Fibroblast of lung (primary cell): ENCODE data around the gene C3AR1. TPM values are rescaled to one million over a fixed set of nuclear protein-coding genes. Genes with fewer than 3 reads are reported as not detected.

Experiments used
- DNase-seq, 2 donors: peaks; one replicate each; pipeline versions ENCODE4 v3.0.0 to v3.0.0-alpha.2; 2010; ENCODE audit warnings: low read depth in 2 of 2
- H2AFZ ChIP-seq: 2 replicates; pipeline ENCODE4 v1.5.1; 2012; ENCODE audit warnings: low read length, control low read depth, inconsistent platforms
- H3K27ac ChIP-seq: 2 replicates; pipeline ENCODE4 v1.5.1; 2011; ENCODE audit warnings: low read length, control low read depth; ENCODE audit not compliant: insufficient read depth
- H3K27me3 ChIP-seq: 2 replicates; pipeline ENCODE4 v1.5.1; 2011; ENCODE audit warnings: mild to moderate bottlenecking, low read length; ENCODE audit not compliant: control insufficient read depth, insufficient read depth
- H3K36me3 ChIP-seq: 2 replicates; pipeline ENCODE4 v1.5.1; 2011; ENCODE audit warnings: low read length; ENCODE audit not compliant: control insufficient read depth, insufficient read depth
- H3K4me1 ChIP-seq: 2 replicates; pipeline ENCODE4 v1.5.1; 2011; ENCODE audit warnings: low read length; ENCODE audit not compliant: control insufficient read depth, insufficient read depth; ENCODE audit errors: extremely low read depth
- H3K4me2 ChIP-seq: 2 replicates; pipeline ENCODE4 v1.5.1; 2011; ENCODE audit warnings: low read length, control low read depth; ENCODE audit not compliant: insufficient read depth; ENCODE audit errors: extremely low read depth
- H3K4me3 ChIP-seq, 4 experiments: fragments of 200-600 bp in 1 of 4; sonication (generic) in 1 of 4; replicated peaks in 1 of 4; 2 replicates each; pipeline ENCODE4 v1.5.1; 2011 to 2016; ENCODE audit warnings: low read length in 4 of 4, low read depth in 3 of 4, mild to moderate bottlenecking in 3 of 4, control low read depth in 2 of 4, inconsistent platforms in 1 of 4, mixed read lengths in 1 of 4; ENCODE audit not compliant: insufficient read depth in 1 of 4; ENCODE audit errors: control extremely low read depth in 1 of 4
- H3K79me2 ChIP-seq: 2 replicates; pipeline ENCODE4 v1.5.1; 2012; ENCODE audit warnings: mild to moderate bottlenecking, low read length, inconsistent platforms; ENCODE audit not compliant: control insufficient read depth, insufficient read depth
- H3K9ac ChIP-seq: 2 replicates; pipeline ENCODE4 v1.5.1; 2011; ENCODE audit warnings: mild to moderate bottlenecking, low read length, control low read depth; ENCODE audit not compliant: insufficient read depth
- H3K9me3 ChIP-seq: 2 replicates; pipeline ENCODE4 v1.5.1; 2012; ENCODE audit warnings: low read depth, low read length; ENCODE audit not compliant: control insufficient read depth, insufficient read depth
- H4K20me1 ChIP-seq: 2 replicates; pipeline ENCODE4 v1.5.1; 2011; ENCODE audit warnings: low read length; ENCODE audit not compliant: control insufficient read depth, insufficient read depth; ENCODE audit errors: extremely low read depth
- CTCF ChIP-seq, 2 donors: IDR thresholded peaks in 1 of 2; conservative IDR thresholded peaks in 1 of 2; 1 replicate in 1 of 2; 2 replicates in 1 of 2; pipeline ENCODE4 v1.5.1; 2011 to 2012; ENCODE audit warnings: low read length in 2 of 2, control low read depth in 1 of 2, inconsistent platforms in 1 of 2, low read depth in 1 of 2, mild to moderate bottlenecking in 1 of 2
- EZH2 ChIP-seq: IDR thresholded peaks from 2 replicates; pipeline ENCODE4 v1.5.1; 2012; ENCODE audit warnings: low read length, control low read depth, mild to moderate bottlenecking; ENCODE audit errors: missing control alignments
- polyA plus RNA-seq, 2 donors: library from polyadenylated mRNA; depleted of rRNA in 1 of 2; stranded (reverse) in 1 of 2; unstranded in 1 of 2; fragments of >200 nt; gene quantifications; 2 replicates each; pipeline ENCODE4 v1.2.1, GENCODE V29; 2011 to 2012; ENCODE audit warnings: missing spikeins in 1 of 2
- total RNA-seq: library from RNA; depleted of rRNA; stranded (reverse); fragments of >200 nt; gene quantifications from 2 replicates; pipeline ENCODE4 v1.2.1, GENCODE V29; 2014

C3AR1 gene
- total and polyA plus RNA-seq, 2 donors (not counting 1 experiment from before 2014, with no cell fraction given): 0.17 to 0.37 TPM

DNA sequence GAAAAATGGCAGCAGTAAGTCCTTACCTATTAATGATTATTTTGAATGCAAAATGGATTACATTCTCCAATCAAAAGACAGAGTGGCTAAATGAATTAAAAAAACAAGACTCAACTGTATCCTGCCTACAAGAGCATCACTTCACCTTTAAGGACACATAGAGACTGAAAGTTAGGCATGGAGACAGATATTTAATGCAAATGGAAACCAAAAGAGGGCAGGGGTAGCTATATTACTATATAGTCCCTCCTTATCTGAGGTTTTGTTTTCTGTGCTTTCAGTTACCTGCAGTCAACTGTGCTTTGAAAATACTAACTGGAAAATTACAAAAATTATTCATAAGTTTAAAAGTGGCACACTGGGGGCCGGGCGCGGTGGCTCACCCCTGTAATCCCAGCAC, 33.1 kb upstream of the C3AR1 start:
- H2AFZ ChIP-seq: no peak overlapping the region
- H3K9me3 ChIP-seq: no peaks in the 10 kb centered on the region
- peaks cover 5% of the 10 kb centered on the region for H3K36me3 ChIP-seq
- H3K4me2 ChIP-seq: no peak overlapping the region
- no peaks in the 10 kb centered on the region for H3K79me2 ChIP-seq
- no peak for DNase-seq
- no peaks in the 10 kb centered on the region for H3K4me1 ChIP-seq
- H4K20me1 ChIP-seq: no peaks in the 10 kb centered on the region
- H3K27me3 ChIP-seq: no peaks in the 10 kb centered on the region
- no peak overlapping the region for H3K9ac ChIP-seq
- no peak overlapping the region for H3K4me3 ChIP-seq
- TF ChIP-seq CTCF (conservative IDR thresholded peaks at IDR 0.05 in 1 of 2, IDR thresholded peaks at IDR 0.05 in 1 of 2; ENCODE audit: low read depth in 1 of 2, low read length in 2 of 2): no peak
- no peak for TF ChIP-seq EZH2
- no peak overlapping the region for H3K27ac ChIP-seq

DNA sequence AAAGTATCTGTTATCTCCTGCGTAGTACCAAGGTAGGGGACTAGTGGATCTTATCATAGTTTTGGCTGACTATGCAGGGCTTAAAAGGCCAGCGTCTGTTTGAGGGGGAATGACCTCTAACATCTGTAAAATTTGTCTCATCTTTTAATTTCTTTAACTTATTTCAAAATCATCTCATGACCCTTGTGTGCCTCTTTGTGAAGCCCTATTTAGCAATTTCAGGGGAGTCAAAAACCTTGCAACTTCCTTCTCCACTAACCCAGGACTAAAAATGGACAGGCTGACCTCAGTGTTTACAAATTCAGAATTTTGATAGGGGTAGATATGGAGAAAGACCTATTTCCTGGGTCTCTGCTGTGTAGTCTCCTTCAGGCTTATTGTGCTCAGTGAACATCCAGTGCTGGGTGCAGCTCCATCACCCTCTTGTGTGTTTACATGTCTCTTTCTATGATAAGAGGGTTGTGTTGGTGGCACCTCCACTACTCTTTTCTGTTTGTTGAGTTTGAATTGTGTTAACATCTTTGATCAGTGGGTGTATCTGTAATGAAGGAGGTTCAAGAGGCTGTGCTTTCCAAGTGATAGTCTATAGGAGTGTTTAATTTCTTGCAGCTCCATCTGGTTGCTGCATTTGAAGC, 30.2 kb upstream of the C3AR1 start:
- Histone ChIP-seq H3K4me1 (no peaks in the 10 kb centered on the region), H3K79me2 (no peaks in the 10 kb centered on the region), H2AFZ (no peak overlapping the region), H3K4me3 (no peak overlapping the region), H3K9me3 (no peaks in the 10 kb centered on the region), H3K27me3 (no peaks in the 10 kb centered on the region), H3K4me2 (no peak overlapping the region), H3K36me3 (peaks cover 12% of the 10 kb centered on the region), H3K9ac (no peak overlapping the region), H3K27ac (no peak overlapping the region), H4K20me1 (no peaks in the 10 kb centered on the region)
- TF ChIP-seq CTCF (conservative IDR thresholded peaks at IDR 0.05 in 1 of 2, IDR thresholded peaks at IDR 0.05 in 1 of 2; ENCODE audit: low read depth in 1 of 2, low read length in 2 of 2) (no peak), EZH2 (no peak)
- DNase-seq: no peak

GRCh38 chr12:8093291-8093690, 27.1 kb upstream of the C3AR1 start:
- H3K4me2 ChIP-seq: no peak overlapping the region
- H3K27me3 ChIP-seq: no peaks in the 10 kb centered on the region
- H3K4me3 ChIP-seq: no peak overlapping the region
- no peaks in the 10 kb centered on the region for H4K20me1 ChIP-seq
- peaks cover 5% of the 10 kb centered on the region for H3K79me2 ChIP-seq
- TF ChIP-seq CTCF (conservative IDR thresholded peaks at IDR 0.05 in 1 of 2, IDR thresholded peaks at IDR 0.05 in 1 of 2; ENCODE audit: low read depth in 1 of 2, low read length in 2 of 2) (no peak), EZH2 (no peak)
- no peak overlapping the region for H2AFZ ChIP-seq
- H3K27ac ChIP-seq: no peak overlapping the region
- H3K4me1 ChIP-seq: no peaks in the 10 kb centered on the region
- peaks cover 15% of the 10 kb centered on the region for H3K36me3 ChIP-seq
- DNase-seq: no peak
- no peaks in the 10 kb centered on the region for H3K9me3 ChIP-seq
- no peak overlapping the region for H3K9ac ChIP-seq
